K562 (cell line): Measurements from ENCODE around the gene C12orf75.

Source experiments
- CBFB ChIP-seq: sonication (generic); formaldehyde crosslinking; IDR thresholded peaks from 2 replicates; pipeline ENCODE4 v1.4.0; 2020; ENCODE audit warnings: mild to moderate bottlenecking, missing genetic modification reagents
- CHD1 ChIP-seq: fragments of 200-600 bp; sonication (generic); IDR thresholded peaks from one replicate; pipeline ENCODE4 v1.6.1; 2012; ENCODE audit warnings: mild to moderate bottlenecking, moderate library complexity, low read length, inconsistent platforms
- CREM ChIP-seq: IDR thresholded peaks from 2 replicates; pipeline ENCODE4 v1.6.1; 2014; ENCODE audit warnings: antibody characterized with exemption, low read depth
- KDM1A ChIP-seq, 2 experiments: fragments of 450-650 bp; IDR thresholded peaks; 2 replicates each; pipeline ENCODE4 v1.6.1; 2016; ENCODE audit warnings: mild to moderate bottlenecking in 2 of 2
- PCBP2 ChIP-seq: fragments of 200-400 bp; formaldehyde crosslinking; IDR thresholded peaks from 2 replicates; pipeline ENCODE4 v1.6.1; 2018; ENCODE audit warnings: low read length, low read depth, mild to moderate bottlenecking, moderate library complexity; ENCODE audit not compliant: poor library complexity, severe bottlenecking
- POLR2A ChIP-seq: fragments of 450-650 bp; conservative IDR thresholded peaks from 2 replicates; pipeline ENCODE4 v1.6.1; 2016
- SMAD4 ChIP-seq: fragments of 250-450 bp; sonication (Bioruptor Pico); conservative IDR thresholded peaks from 2 replicates; pipeline ENCODE4 v1.8.0; 2021; ENCODE audit warnings: inconsistent platforms, mild to moderate bottlenecking, moderate library complexity
- TAF1 ChIP-seq: IDR thresholded peaks from 2 replicates; pipeline ENCODE4 v1.6.1; 2011; ENCODE audit warnings: mild to moderate bottlenecking, low read length, moderate library complexity; ENCODE audit not compliant: insufficient read depth, control insufficient read depth, severe bottlenecking; ENCODE audit errors: extremely low read depth
- TFAP4 ChIP-seq: sonication (generic); formaldehyde crosslinking; IDR thresholded peaks from 2 replicates; pipeline ENCODE4 v1.8.0; 2022; ENCODE audit warnings: missing genetic modification reagents, mild to moderate bottlenecking, moderate library complexity, borderline replicate concordance

- no peak for TF ChIP-seq TFAP4 (CRISPR knock-in tag)
- TF ChIP-seq POLR2A: no peak
- TF ChIP-seq CHD1: no peak
- TF ChIP-seq PCBP2: no peak
- no peak for TF ChIP-seq SMAD4
- TF ChIP-seq CREM: no peak
- TF ChIP-seq CBFB (CRISPR knock-in tag): no peak
- no peak for TF ChIP-seq KDM1A (IDR thresholded peaks at IDR 0.05)
- no peak for TF ChIP-seq TAF1
Measured at GRCh38 chr12:105334001-105334400, 3.5 kb downstream of the C12orf75 start.
